Prostate gland (tissue), 2 donors: Measurements from ENCODE around the gene RAB28. TPM values are rescaled to one million over a fixed set of nuclear protein-coding genes. Genes with fewer than 3 reads are reported as not detected.
"Not testable (repeated sequence)": the region's sequence is repeated elsewhere in the genome, so short reads cannot be mapped to it uniquely, and the experiment has no call there.

Experiments
- DNase-seq: peaks from one replicate; pipeline ENCODE4 v3.0.0-alpha.2; 2019; ENCODE audit warnings: low spot score
- H3K27ac ChIP-seq, 2 donors: fragments of 200-600 bp; sonication (generic); 2 replicates each; pipeline ENCODE4 v1.5.1; 2017 to 2019
- H3K27me3 ChIP-seq: fragments of 200-600 bp; sonication (generic); replicated peaks from 2 replicates; pipeline ENCODE4 v1.5.1; 2019; ENCODE audit not compliant: insufficient read depth
- H3K36me3 ChIP-seq, 2 donors: fragments of 200-600 bp; sonication (generic); 1 replicate in 1 of 2; 2 replicates in 1 of 2; pipeline versions ENCODE4 v1.5.1 to v1.8.1; 2017 to 2019
- H3K4me1 ChIP-seq: fragments of 200-600 bp; sonication (generic); replicated peaks from 2 replicates; pipeline ENCODE4 v1.5.1; 2019
- H3K4me3 ChIP-seq, 2 donors: fragments of 200-600 bp; sonication (generic); 2 replicates each; pipeline ENCODE4 v1.5.1; 2017 to 2019
- H3K9me3 ChIP-seq: fragments of 200-600 bp; sonication (generic); 2 replicates; pipeline ENCODE4 v1.5.1; 2017
- POLR2A ChIP-seq: fragments of 450-650 bp; IDR thresholded peaks from one replicate; pipeline ENCODE4 v1.6.1; 2016; ENCODE audit warnings: antibody characterized with exemption, mild to moderate bottlenecking
- POLR2AphosphoS5 ChIP-seq: sonication (generic); formaldehyde crosslinking; IDR thresholded peaks from one replicate; pipeline ENCODE4 v1.6.1; 2017; ENCODE audit warnings: antibody characterized with exemption
- WGBS: methylation state at CpG from one replicate; pipeline ENCODE4 v1.1.5; 2018; 5-methylcytosine and 5-hydroxymethylcytosine counted together
- intact Hi-C: fragments of 100-400 bp; cut with DNase I; formaldehyde crosslinking; loops from one replicate; pipeline ENCODE4 v1.14.2; 2022
- total RNA-seq, 2 donors: library from RNA; depleted of rRNA; stranded (reverse); fragments of >200 nt; gene quantifications; one replicate each; pipeline ENCODE4 v1.1.0, GENCODE V29; 2016
- TF ChIP-seq, protein P1 (sequence below), 4 experiments: fragments of 200-600 bp in 2 of 4; fragments of 450-650 bp in 2 of 4; sonication (generic) in 2 of 4; IDR thresholded peaks; 1 replicate in 3 of 4; 2 replicates in 1 of 4; pipeline ENCODE4 v1.5.1; 2016 to 2019; ENCODE audit warnings: antibody characterized with exemption in 4 of 4, mild to moderate bottlenecking in 2 of 4, moderate library complexity in 2 of 4

The RAB28 gene
- total RNA-seq, 2 donors from 2014 or later, result 19.7 to 21.4 TPM

GRCh38 chr4:13411942-13412341 is 72.2 kb downstream of the RAB28 start:
- Histone ChIP-seq H3K9me3 (no peaks in the 10 kb centered on the region), H3K4me1 (no peaks in the 10 kb centered on the region), H3K36me3 (no peaks in the 10 kb centered on the region), H3K27ac (no peak overlapping the region), H3K4me3 (no peak overlapping the region), H3K27me3 (no peaks in the 10 kb centered on the region)
- WGBS, result 50% methylated on average over 2 of the region's 2 CpGs
- intact Hi-C loops, result no loop called here
- DNase-seq, result no peak
- TF ChIP-seq POLR2AphosphoS5 (no peak), POLR2A (no peak)
- TF ChIP-seq, protein P1, sequence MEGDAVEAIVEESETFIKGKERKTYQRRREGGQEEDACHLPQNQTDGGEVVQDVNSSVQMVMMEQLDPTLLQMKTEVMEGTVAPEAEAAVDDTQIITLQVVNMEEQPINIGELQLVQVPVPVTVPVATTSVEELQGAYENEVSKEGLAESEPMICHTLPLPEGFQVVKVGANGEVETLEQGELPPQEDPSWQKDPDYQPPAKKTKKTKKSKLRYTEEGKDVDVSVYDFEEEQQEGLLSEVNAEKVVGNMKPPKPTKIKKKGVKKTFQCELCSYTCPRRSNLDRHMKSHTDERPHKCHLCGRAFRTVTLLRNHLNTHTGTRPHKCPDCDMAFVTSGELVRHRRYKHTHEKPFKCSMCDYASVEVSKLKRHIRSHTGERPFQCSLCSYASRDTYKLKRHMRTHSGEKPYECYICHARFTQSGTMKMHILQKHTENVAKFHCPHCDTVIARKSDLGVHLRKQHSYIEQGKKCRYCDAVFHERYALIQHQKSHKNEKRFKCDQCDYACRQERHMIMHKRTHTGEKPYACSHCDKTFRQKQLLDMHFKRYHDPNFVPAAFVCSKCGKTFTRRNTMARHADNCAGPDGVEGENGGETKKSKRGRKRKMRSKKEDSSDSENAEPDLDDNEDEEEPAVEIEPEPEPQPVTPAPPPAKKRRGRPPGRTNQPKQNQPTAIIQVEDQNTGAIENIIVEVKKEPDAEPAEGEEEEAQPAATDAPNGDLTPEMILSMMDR (IDR thresholded peaks at IDR 0.05), result no peak

GRCh38 chr4:13409324-13409723 is 74.8 kb downstream of the RAB28 start:
- no peaks in the 10 kb centered on the region for H3K36me3 ChIP-seq
- no peak overlapping the region for H3K27ac ChIP-seq
- TF ChIP-seq POLR2A (no peak), POLR2AphosphoS5 (no peak)
- TF ChIP-seq, protein P1 (IDR thresholded peaks at IDR 0.05), result no peak
- intact Hi-C loops, result no loop called here
- 96% methylated on average over 2 of the region's 2 CpGs for WGBS
- H3K4me1 ChIP-seq, result no peaks in the 10 kb centered on the region
- H3K9me3 ChIP-seq, result no peaks in the 10 kb centered on the region
- H3K27me3 ChIP-seq, result no peaks in the 10 kb centered on the region
- DNase-seq, result no peak
- no peak overlapping the region for H3K4me3 ChIP-seq

DNA sequence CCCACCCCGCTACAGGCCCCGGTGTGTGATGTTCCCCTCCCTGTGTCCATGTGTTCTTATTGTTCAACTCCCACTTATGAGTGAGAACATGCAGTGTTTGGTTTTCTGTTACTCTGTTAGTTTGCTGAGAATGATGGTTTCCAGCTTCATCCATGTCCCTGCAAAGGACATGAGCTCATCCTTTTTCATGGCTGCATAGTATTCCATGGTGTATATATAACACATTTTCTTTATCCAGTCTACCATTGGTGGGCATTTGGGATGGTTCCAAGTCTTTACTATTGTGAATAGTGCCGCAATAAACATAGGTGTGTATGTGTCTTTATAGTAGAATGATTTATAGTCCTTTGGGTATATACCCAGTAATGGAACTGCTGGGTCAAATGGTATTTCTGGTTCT is 78.0 kb downstream of the RAB28 start:
- H3K36me3 ChIP-seq, DNase-seq, intact Hi-C loops, H3K9me3 ChIP-seq, H3K27ac ChIP-seq, H3K4me3 ChIP-seq, H3K27me3 ChIP-seq, H3K4me1 ChIP-seq: not testable (repeated sequence)
- 94% methylated on average over 3 of the region's 3 CpGs for WGBS

DNA sequence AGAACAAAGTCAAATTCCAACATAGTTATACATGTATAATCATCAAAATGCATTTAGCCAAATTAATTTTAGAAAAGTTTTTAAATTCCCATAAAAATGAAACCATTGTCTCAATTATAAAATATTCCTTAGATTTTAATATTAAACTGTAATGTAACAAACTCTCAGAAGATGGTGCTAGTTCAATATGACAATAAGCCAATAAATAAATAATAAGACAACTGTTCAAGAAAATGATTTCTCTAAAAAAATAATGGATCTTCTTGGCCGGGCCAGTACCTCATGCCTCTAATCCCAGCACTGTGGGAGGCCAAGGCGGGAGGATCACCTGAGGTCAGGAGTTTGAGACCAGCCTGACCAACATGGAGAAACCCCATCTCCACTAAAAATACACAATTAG is 80.3 kb downstream of the RAB28 start:
- Histone ChIP-seq H3K27me3 (no peaks in the 10 kb centered on the region), H3K27ac (no peak overlapping the region), H3K9me3 (no peaks in the 10 kb centered on the region), H3K4me1 (no peaks in the 10 kb centered on the region), H3K36me3 (no peaks in the 10 kb centered on the region), H3K4me3 (no peak overlapping the region)
- intact Hi-C loops, result no loop called here
- no peak for DNase-seq
- TF ChIP-seq, protein P1 (IDR thresholded peaks at IDR 0.05), result no peak
- TF ChIP-seq POLR2AphosphoS5 (no peak), POLR2A (no peak)
- 90% methylated on average over 2 of the region's 2 CpGs for WGBS

- Histone ChIP-seq H3K27me3 (no peaks in the 10 kb centered on the region), H3K9me3 (no peaks in the 10 kb centered on the region), H3K27ac (no peak overlapping the region), H3K4me1 (no peaks in the 10 kb centered on the region), H3K4me3 (no peak overlapping the region), H3K36me3 (no peaks in the 10 kb centered on the region)
- intact Hi-C loops, result no loop called here
- no peak for DNase-seq
- TF ChIP-seq POLR2A (no peak), POLR2AphosphoS5 (no peak)
- WGBS, result 86% methylated on average over 4 of the region's 4 CpGs
Observed at GRCh38 chr4:13403326-13403725, 80.8 kb downstream of the RAB28 start.

DNA sequence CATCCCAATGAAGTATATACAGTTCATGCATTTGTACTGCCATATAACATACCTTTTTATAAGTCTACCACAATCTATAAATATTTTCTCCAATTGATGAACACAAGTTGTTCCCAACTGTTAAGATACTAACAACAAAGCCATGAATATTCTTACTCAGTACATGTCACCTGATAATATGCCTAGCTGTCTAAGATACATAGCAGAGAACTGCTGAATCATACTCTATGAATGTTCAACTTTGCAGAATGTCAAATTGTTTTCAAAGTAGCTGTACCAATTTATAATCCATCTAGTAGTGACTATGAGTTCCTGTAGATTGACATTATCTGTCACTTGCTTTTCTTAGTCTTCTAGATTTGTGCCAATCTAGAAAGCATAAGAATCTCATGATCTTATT is 84.9 kb downstream of the RAB28 start:
- no peak for DNase-seq

More for the DNA sequence above, 84.9 kb downstream of the RAB28 start:
- TF ChIP-seq POLR2AphosphoS5 (no peak), POLR2A (no peak)
- TF ChIP-seq, protein P1 (IDR thresholded peaks at IDR 0.05), result no peak
- intact Hi-C loops, result no loop called here
- Histone ChIP-seq H3K9me3 (no peaks in the 10 kb centered on the region), H3K27ac (no peak overlapping the region), H3K27me3 (no peaks in the 10 kb centered on the region), H3K4me1 (no peaks in the 10 kb centered on the region), H3K4me3 (no peak overlapping the region), H3K36me3 (no peaks in the 10 kb centered on the region)
